GM12892 (cell line): ENCODE results near the gene MAGEA3.

Experiments
- POLR2A ChIP-seq: IDR thresholded peaks from 2 replicates; pipeline ENCODE4 v1.6.1; 2011; ENCODE audit warnings: low read depth, low read length, control low read depth
- POLR2AphosphoS5 ChIP-seq: IDR thresholded peaks from 2 replicates; pipeline ENCODE4 v1.6.1; 2011; ENCODE audit warnings: low read depth, low read length, control low read depth
- TAF1 ChIP-seq: IDR thresholded peaks from 2 replicates; pipeline ENCODE4 v1.6.1; 2011; ENCODE audit warnings: low read depth, mild to moderate bottlenecking, control low read depth, low read length, borderline replicate concordance

DNA sequence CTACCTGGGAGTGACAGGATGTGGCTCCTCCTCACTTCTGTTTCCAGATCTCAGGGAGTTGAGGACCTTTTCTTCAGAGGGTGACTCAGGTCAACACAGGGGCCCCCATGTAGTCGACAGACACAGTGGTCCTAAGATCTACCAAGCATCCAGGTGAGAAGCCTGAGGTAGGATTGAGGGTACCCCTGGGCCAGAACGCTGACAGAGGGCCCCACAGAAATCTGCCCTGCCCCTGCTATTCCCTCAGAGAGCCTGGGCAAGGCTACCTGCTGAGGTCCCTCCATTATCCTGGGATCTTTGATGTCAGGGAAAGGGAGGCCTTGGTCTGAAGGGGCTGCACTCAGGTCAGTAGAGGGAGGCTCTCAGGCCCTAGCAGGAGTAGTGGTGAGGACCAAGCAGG is 36.5 kb downstream of the MAGEA3 start:
- no peak for TF ChIP-seq POLR2AphosphoS5
- no peak for TF ChIP-seq POLR2A
- TF ChIP-seq TAF1 = no peak
